ENCODE results near the gene SYNJ2BP. TPM values are rescaled to one million over a fixed set of nuclear protein-coding genes. Genes with fewer than 3 reads are reported as not detected.
"Not testable (repeated sequence)": the region's sequence is repeated elsewhere in the genome, so short reads cannot be mapped to it uniquely, and the experiment has no call there.

The SYNJ2BP gene
- total RNA-seq, 1 experiment from 2014 or later: 25.5 TPM

DNA sequence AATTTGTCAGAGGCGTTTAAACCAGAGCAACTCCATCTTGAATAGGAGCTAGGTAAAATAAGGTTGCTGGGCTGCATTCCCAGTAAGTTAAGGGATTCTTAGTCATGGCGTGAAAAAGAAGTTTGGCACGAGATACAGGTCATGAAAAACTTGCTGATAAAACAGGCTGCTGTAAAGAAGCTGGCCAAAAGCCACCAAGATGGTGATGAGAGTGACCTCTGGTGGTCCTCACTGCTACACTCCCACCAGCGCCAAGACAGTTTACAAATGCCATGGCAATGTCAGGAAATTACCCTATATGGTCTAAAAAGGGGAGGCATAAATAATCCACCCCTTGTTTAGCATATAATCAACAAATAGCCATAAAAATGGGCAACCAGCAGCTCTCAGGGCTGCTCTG, 13.6 kb downstream of the SYNJ2BP start:
- not testable (repeated sequence) for H3K4me3 ChIP-seq; H3K27ac ChIP-seq; H3K36me3 ChIP-seq; DNase-seq; H3K27me3 ChIP-seq; H3K4me1 ChIP-seq; H3K9me3 ChIP-seq (replicated peaks)

DNA sequence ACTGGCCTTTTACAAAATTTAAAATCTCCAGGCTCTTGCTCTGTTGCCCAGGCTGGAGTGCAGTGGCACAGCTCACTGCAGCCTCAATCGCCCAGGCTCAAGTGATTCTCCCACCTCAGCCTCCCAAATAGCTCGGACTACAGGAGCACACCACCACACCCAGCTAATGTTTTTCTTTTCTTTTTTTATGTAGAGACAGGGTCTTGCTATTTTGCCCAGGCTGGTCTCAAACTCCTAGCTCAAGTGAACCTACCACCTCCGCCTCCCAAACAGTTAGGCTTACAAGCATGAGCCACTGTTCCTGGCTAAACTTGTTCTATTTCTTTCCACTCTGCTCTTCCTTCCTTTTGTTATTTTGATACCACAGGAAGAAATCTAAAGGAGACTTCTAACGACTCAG, 15.2 kb downstream of the SYNJ2BP start:
- Histone ChIP-seq H3K36me3 (no peaks in the 10 kb centered on the region), H3K27me3 (no peaks in the 10 kb centered on the region), H3K4me3 (no peak overlapping the region), H3K4me1 (no peaks in the 10 kb centered on the region), H3K9me3 (replicated peaks) (no peaks in the 10 kb centered on the region), H3K27ac (no peak overlapping the region)
- DNase-seq: no peak

DNA sequence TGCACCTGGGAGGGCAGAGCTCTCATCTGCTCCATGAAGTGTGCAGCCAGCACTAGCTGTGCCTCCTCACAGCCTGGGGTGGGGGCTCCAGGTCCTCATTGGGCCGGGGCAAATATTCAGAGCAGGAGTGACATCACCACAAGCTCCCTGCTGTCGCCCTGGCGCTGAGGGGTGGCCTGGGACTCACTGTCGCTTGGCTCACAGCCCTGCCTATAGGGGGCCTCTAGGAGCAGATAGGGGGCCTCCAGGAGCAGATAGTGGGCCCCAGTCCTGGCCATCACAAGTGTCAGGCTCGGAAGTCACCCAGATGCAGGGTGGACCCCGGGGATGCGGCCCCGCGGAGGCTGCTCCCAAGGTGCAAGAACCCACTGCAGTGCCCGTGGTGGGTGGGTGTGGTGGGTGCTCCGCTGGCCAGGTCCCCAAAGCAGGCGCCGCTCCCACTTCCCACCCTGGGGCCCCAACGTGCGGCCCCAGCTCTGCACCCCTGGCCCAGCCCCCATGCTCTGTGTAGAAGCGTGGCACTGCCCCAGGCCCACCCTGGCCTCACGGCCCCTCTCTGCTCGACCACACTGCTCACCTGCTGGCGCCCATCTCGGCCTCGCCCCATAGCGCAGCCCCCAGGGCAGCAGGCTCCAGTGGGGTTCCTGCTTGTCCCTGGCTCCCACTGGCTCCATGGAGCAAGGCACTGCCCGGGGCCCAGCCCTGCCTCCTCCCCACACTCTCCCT, 18.0 kb downstream of the SYNJ2BP start:
- H3K4me3 ChIP-seq: no peak overlapping the region
- H3K27me3 ChIP-seq: no peaks in the 10 kb centered on the region
- no peaks in the 10 kb centered on the region for H3K9me3 ChIP-seq (replicated peaks)
- no peak for DNase-seq
- H3K4me1 ChIP-seq: no peaks in the 10 kb centered on the region
- no peaks in the 10 kb centered on the region for H3K36me3 ChIP-seq
- no peak overlapping the region for H3K27ac ChIP-seq

DNA sequence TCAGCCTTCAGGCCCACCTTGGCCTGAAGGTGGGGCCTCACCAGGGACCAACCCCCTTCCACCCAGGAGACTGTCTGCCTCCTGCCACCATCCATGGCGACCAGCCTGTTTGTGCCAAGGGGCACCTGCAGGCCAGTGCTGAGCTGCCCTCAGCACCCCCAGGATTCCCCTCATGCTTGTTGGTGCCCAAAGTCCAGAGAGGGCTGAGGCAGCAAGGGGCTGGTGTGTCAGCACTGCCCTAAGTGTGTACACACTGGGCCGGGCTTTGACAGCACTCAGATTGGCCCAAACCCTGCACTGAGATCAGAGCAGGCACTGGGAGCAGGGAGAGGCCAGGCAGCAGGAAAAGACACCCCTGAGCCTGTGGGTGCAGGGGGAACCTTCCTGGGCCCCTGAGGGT, 18.6 kb downstream of the SYNJ2BP start:
- Histone ChIP-seq H3K4me1 (no peaks in the 10 kb centered on the region), H3K36me3 (no peaks in the 10 kb centered on the region)

DNA sequence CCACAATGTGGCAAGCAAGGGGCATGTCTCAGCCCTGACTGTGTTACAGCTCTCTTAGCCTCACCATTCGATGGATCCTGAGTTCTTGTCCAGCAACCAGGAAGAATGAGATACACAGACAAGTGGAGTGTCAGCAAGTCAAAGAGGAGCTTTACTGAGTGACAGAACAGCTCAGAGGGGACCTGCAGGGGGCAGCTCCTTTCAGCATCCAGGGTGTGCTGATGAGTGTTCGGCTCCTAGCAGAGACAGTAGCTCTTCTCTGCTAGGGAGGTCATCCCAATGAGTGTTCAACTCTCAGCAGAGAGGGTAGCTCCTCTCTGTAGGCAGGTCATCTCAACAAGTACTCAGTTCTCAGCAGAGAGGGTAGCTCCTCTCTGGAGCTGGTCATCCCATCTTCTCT, 19.1 kb downstream of the SYNJ2BP start:
- H3K4me3 ChIP-seq: no peak overlapping the region
- H3K36me3 ChIP-seq: no peaks in the 10 kb centered on the region
- no peaks in the 10 kb centered on the region for H3K4me1 ChIP-seq
- H3K27ac ChIP-seq: no peak overlapping the region
- H3K27me3 ChIP-seq: no peaks in the 10 kb centered on the region
- H3K9me3 ChIP-seq (replicated peaks): no peaks in the 10 kb centered on the region
- DNase-seq: no peak

More for the DNA sequence above, 18.6 kb downstream of the SYNJ2BP start:
- Histone ChIP-seq H3K4me3 (no peak overlapping the region), H3K27ac (no peak overlapping the region), H3K27me3 (no peaks in the 10 kb centered on the region), H3K9me3 (replicated peaks) (no peaks in the 10 kb centered on the region)
- no peak for DNase-seq

DNA sequence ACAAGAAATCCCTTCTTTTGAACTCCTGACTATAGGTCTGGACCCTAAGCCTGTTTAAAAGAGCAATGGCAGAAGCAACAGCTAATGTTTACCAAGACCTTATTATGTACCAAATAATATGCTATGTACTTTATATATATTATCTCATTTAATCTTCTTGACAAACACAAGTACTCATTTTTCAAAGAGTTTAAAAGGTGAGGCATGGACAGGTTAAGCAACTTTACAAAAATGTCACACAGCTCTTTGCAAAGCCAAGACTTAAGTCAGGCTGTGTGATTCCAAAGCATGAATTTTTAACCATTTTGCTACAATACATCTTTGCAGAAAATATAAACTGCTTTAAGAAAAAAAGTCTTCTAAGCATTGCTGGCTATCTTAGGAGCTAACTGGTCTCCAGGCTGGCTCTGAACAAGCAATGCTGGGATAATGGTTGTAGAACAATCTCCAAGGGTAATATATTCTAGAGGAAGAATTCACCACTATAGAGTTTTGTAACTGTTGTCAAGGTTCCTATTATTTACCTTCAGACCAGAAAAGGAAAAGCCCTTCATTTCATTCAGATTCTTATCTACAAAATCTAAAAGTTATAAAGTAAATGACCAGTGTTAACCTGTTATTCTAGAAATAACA, 22.1 kb downstream of the SYNJ2BP start:
- DNase-seq: no peak

DNA sequence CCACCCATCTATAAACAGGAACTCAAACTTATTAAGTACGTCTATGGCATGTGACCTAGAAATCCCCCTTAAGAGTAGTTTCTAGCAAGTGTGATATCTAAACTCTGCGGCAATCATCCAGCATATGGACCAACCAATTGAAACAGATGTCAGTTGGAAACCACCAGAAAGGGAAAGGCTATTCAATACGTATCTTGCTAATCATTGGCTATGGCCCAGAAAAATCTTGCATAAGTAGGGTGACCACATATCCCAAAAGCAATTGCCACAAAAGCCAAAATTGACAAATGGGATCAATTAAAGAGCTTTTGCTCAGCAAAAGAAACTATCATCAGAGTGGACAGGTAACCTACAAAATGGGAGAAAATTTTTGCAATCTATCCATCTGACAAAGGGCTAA, 24.2 kb downstream of the SYNJ2BP start:
- H3K36me3 ChIP-seq: no peaks in the 10 kb centered on the region; the same call in 1 of the 2 replicates
- H3K4me1 ChIP-seq: no peaks in the 10 kb centered on the region
- no peak for DNase-seq
- no peaks in the 10 kb centered on the region for H3K9me3 ChIP-seq (replicated peaks)
- no peaks in the 10 kb centered on the region for H3K27me3 ChIP-seq
- no peak overlapping the region for H3K4me3 ChIP-seq
- no peak overlapping the region for H3K27ac ChIP-seq

More for the DNA sequence above, 22.1 kb downstream of the SYNJ2BP start:
- H3K4me3 ChIP-seq: no peak overlapping the region
- no peak overlapping the region for H3K27ac ChIP-seq
- H3K27me3 ChIP-seq: no peaks in the 10 kb centered on the region
- no peaks in the 10 kb centered on the region for H3K9me3 ChIP-seq (replicated peaks)
- no peaks in the 10 kb centered on the region for H3K4me1 ChIP-seq
- no peaks in the 10 kb centered on the region for H3K36me3 ChIP-seq

DNA sequence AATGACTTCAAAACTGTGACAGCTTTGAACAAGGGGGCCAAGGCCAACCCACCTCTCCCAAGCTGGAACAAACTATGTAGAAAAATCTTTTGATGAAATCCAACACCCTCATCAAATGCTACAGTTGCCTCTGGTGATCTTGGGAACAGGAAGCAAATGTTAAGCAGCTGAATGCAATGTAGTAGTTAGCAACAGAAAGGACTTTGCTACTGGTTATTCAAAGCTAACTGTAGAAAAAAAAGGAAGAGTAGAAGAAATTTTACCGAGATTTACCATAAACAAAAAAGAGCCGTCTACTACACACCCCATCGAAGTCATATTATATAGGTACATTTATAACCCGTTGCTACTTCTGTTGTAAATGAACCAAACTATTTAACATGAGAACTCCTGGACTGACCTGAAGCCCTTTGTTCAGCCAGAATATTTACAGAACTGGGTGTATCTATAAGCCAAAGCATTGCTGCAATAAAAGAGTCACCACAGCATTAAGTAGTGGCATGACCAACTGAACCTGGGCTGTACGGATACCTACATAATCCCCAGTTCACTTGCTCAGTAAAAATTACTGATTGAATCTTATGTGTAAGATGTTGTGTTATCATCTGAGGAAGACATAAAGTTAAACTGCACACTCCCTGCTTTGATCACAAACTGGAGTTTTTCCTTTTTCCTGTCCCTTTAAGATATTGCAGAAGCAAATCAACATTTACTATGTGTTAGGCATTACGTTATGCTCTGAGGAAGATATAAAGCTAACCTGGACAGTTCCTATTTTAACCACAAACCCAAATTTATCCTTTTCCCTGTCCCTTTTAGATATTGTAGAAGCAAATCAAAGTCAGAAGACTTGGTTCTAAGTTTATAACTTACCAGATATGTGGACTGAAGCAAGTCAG, 25.1 kb downstream of the SYNJ2BP start:
- Histone ChIP-seq H3K36me3 (no peaks in the 10 kb centered on the region; the same call in 1 of the 2 replicates), H3K27me3 (no peaks in the 10 kb centered on the region), H3K27ac (no peak overlapping the region), H3K4me1 (no peaks in the 10 kb centered on the region), H3K9me3 (replicated peaks) (no peaks in the 10 kb centered on the region), H3K4me3 (no peak overlapping the region)
- DNase-seq: peak in 1 of 2 experiments; percentile 1

DNA sequence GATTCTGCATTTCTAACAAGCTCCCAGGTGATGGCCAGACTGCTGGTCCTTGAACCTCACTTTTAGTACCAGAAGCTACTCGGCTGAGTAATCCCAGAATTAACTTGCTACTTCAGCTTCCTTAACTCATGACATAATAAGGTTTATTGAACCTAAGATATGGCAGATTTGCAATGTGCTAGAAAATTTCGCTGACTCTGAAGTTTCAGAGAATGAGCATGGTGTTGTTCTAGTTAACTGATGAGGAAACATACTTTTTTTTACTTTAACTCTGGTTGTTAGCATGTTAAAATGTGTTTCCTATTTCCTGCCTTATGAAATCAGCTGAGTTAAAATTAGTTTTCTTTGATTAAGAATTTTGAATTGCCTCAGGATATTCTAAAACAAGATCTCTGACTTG, 34.4 kb downstream of the SYNJ2BP start:
- H3K27me3 ChIP-seq: no peaks in the 10 kb centered on the region
- H3K36me3 ChIP-seq: no peaks in the 10 kb centered on the region; the same call in 1 of the 2 replicates
- no peaks in the 10 kb centered on the region for H3K4me1 ChIP-seq
- H3K9me3 ChIP-seq (replicated peaks): no peaks in the 10 kb centered on the region
- DNase-seq: no peak
- no peak overlapping the region for H3K27ac ChIP-seq
- no peak overlapping the region for H3K4me3 ChIP-seq

DNA sequence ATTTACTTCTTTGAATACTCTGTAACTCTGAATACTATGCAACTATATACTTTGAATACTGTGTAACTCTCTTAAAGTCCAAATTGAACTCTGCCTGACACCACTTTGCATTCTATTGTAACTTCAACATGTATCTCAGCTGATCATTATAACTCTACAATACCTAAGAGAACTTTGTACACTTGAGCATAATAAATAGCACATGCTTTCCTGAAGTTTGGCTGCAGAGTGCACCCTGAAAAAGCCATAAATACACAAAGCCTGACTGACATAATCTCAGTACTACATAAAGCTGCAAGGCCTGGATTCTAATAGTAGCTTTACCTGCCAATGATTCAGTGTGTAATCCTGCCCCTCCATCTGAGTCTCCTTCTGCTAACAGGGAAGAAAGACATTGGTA, 36.1 kb downstream of the SYNJ2BP start:
- no peak for DNase-seq
- Histone ChIP-seq H3K36me3 (no peaks in the 10 kb centered on the region; the same call in 1 of the 2 replicates), H3K9me3 (replicated peaks) (no peaks in the 10 kb centered on the region), H3K27me3 (no peaks in the 10 kb centered on the region), H3K27ac (no peak overlapping the region), H3K4me3 (no peak overlapping the region), H3K4me1 (no peaks in the 10 kb centered on the region)

DNA sequence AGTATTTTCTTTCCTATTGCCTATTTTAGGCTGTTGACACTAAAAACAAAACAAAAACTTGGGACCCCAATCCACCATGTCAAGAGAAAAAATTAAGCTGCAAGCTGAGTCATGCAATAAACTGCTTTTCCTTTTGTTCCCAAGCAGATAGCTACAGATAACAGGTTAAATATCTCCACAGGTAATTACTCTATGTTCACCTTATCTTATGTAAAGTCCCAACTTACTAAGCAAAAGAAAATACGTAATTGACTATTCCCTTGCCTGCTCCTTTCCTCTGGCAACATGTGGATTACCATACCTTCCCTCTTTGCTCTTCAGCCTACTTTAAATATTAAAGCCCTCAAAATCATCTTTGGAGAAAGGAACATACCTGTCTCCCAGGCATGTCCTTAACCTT, 38.2 kb downstream of the SYNJ2BP start:
- Histone ChIP-seq H3K27me3 (no peaks in the 10 kb centered on the region), H3K4me3 (no peak overlapping the region), H3K4me1 (no peaks in the 10 kb centered on the region), H3K36me3 (no peaks in the 10 kb centered on the region; the same call in 1 of the 2 replicates), H3K27ac (no peak overlapping the region), H3K9me3 (replicated peaks) (no peaks in the 10 kb centered on the region)
- no peak for DNase-seq

Other genes starting within 250 kb of the SYNJ2BP start
- 15.9 and 17.2 TPM in 2 replicates for gene SLC8A3, start 228.1 kb downstream of the SYNJ2BP start, total RNA-seq (2014; rRNA removed; shearing (Covaris generic))
- gene COX16, start 57.4 kb downstream of the SYNJ2BP start, total RNA-seq (2014; rRNA removed; shearing (Covaris generic)): 60.5 and 71.0 TPM in 2 replicates
- gene ADAM21, start 35.1 kb upstream of the SYNJ2BP start, total RNA-seq (2014; rRNA removed; shearing (Covaris generic)): 0.15 and 0.67 TPM in 2 replicates
- gene ADAM20, start 117.9 kb upstream of the SYNJ2BP start, total RNA-seq (2014; rRNA removed; shearing (Covaris generic)): 0.34 and 0.38 TPM in 2 replicates
- gene MED6, start 183.6 kb upstream of the SYNJ2BP start, total RNA-seq (2014; rRNA removed; shearing (Covaris generic)): 44.5 and 47.8 TPM in 2 replicates
- 6.4 and 6.5 TPM in 2 replicates for gene TTC9, start 224.8 kb upstream of the SYNJ2BP start, total RNA-seq (2014; rRNA removed; shearing (Covaris generic))

All from SJCRH30 (cell line).